BE2C (cell line): ENCODE data around the gene CCL28.
"Not testable (repeated sequence)": the region's sequence is repeated elsewhere in the genome, so short reads cannot be mapped to it uniquely, and the experiment has no call there.

Experiments used
- DNase-seq: peaks from one replicate; pipeline ENCODE4 v3.0.0-alpha.2; 2020
- H3K27me3 ChIP-seq: fragments of 250-450 bp; sonication (Bioruptor Pico); 2 replicates; pipeline ENCODE4 v1.5.1; 2020; ENCODE audit warnings: mild to moderate bottlenecking
- H3K36me3 ChIP-seq: fragments of 250-450 bp; sonication (Bioruptor Pico); 2 replicates; pipeline ENCODE4 v1.5.1; 2020; ENCODE audit warnings: mild to moderate bottlenecking
- H3K4me1 ChIP-seq: fragments of 250-450 bp; sonication (Bioruptor Pico); 2 replicates; pipeline ENCODE4 v1.5.1; 2020
- H3K4me3 ChIP-seq: 2 replicates; pipeline ENCODE4 v1.5.1; 2011; ENCODE audit warnings: low read depth, low read length
- H3K9me3 ChIP-seq: fragments of 250-450 bp; sonication (Bioruptor Pico); 2 replicates; pipeline ENCODE4 v1.5.1; 2020
- CTCF ChIP-seq: IDR thresholded peaks from 2 replicates; pipeline ENCODE4 v1.5.1; 2012; ENCODE audit warnings: mild to moderate bottlenecking, low read depth, low read length

CCL28 gene

GRCh38 chr5:43371821-43372220 lies 40.4 kb downstream of the CCL28 start:
- Histone ChIP-seq H3K4me3 (no peak overlapping the region), H3K27me3 (no peaks in the 10 kb centered on the region), H3K9me3 (no peaks in the 10 kb centered on the region; the same call in 1 of the 2 replicates), H3K36me3 (no peaks in the 10 kb centered on the region), H3K4me1 (no peaks in the 10 kb centered on the region)
- no peak for TF ChIP-seq CTCF
- DNase-seq = no peak

DNA sequence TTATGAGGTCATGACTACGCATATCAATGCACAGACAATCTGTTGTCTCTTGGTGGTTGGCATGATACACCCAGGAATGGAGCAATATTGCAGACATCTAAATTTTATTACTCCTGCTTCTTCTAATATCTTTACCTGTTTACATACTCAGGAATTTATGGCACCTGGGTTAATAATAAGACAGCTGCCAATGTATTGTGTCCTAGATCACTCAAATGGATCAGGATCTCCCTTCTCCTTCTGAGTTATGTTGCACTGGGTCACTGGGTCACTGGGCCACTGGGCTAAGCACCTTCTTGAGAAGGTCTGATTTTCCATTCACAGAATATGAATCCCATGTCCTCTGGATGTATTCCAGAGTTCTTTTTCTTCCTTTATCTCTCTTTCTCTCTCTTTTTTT lies 41.8 kb downstream of the CCL28 start:
- no peaks in the 10 kb centered on the region for H3K36me3 ChIP-seq
- no peak for TF ChIP-seq CTCF
- no peak for DNase-seq
- H3K4me3 ChIP-seq = no peak overlapping the region
- no peaks in the 10 kb centered on the region for H3K27me3 ChIP-seq
- H3K9me3 ChIP-seq = no peaks in the 10 kb centered on the region; the same call in 1 of the 2 replicates
- H3K4me1 ChIP-seq = no peaks in the 10 kb centered on the region

GRCh38 chr5:43369651-43370050 lies 42.5 kb downstream of the CCL28 start:
- DNase-seq = no peak
- H3K4me1 ChIP-seq = no peaks in the 10 kb centered on the region
- TF ChIP-seq CTCF = no peak
- H3K9me3 ChIP-seq = no peaks in the 10 kb centered on the region; the same call in 1 of the 2 replicates
- no peak overlapping the region for H3K4me3 ChIP-seq
- H3K27me3 ChIP-seq = no peaks in the 10 kb centered on the region
- H3K36me3 ChIP-seq = no peaks in the 10 kb centered on the region

DNA sequence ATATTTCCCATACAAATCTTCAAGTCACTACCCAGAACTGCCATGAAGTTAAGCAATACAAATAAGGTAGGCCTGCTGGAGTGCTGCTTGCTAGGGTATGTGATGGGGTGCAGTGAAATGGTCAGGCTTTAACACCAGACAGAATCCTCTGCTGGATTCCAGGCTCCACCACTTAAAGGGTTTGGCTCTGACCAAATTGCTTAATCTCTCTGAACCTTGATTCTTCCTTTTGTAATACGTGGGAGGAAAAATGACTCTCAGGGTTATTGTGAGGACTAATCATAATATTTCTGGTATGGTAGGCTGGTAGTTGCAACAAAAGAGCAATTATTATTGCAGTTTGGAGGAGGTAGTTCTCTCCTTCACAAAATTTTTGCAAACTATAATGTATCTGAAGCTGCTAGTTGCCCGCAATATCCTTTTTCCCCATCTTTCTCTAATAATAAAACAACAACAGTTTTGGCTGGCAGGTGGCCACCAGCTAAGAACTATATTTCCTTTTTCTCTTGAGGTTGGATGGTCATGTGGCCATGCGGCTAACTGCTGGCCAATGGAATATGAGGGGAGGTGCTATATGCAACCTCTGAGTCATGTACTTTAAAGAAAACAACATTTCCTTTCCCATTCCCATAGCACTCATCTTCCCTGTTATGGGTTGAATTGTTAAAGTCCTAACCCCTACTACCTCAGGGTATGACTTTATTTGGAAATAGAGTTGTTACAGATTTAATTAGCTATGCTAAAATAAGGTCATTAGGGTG lies 44.1 kb downstream of the CCL28 start:
- Histone ChIP-seq H3K4me3 (no peak overlapping the region), H3K36me3 (no peaks in the 10 kb centered on the region), H3K9me3 (no peaks in the 10 kb centered on the region; the same call in 1 of the 2 replicates), H3K4me1 (no peaks in the 10 kb centered on the region), H3K27me3 (no peaks in the 10 kb centered on the region)
- no peak for DNase-seq
- TF ChIP-seq CTCF = no peak

- H3K9me3 ChIP-seq = no peaks in the 10 kb centered on the region; the same call in 1 of the 2 replicates
These were observed 44.7 kb downstream of the CCL28 start for GRCh38 chr5:43367453-43367852.

DNA sequence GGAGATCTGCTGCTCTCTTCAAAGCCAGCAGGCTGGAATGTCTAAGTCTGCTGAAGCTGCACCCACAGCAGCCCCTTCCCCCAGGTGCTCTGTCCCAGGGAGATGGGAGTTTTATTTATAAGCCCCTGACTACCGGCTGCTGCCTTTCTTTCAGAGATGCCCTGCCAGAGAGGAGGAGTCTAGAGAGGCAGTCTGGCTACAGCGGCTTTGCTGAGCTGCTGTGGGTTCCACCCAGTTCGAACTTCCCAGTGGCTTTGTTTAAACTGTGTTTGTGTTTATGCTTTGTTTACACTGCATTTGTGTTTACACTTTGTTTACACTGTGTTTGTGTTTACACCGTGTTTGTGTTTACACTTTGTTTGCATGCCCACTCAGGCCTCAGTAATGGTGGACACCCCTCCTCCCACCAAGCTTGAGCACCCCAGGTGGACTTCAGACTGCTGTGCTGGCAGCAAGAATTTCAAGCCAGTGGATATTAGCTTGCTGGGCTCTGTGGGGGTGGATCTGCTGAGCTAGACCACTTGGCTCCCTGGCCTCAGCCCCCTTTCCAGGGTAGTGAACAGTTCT lies 45.4 kb downstream of the CCL28 start:
- not testable (repeated sequence) for H3K4me3 ChIP-seq, H3K9me3 ChIP-seq, H3K36me3 ChIP-seq, H3K27me3 ChIP-seq, DNase-seq, H3K4me1 ChIP-seq

More at GRCh38 chr5:43367453-43367852, 44.7 kb downstream of the CCL28 start:
- Histone ChIP-seq H3K4me1 (no peaks in the 10 kb centered on the region), H3K27me3 (no peaks in the 10 kb centered on the region), H3K4me3 (no peak overlapping the region), H3K36me3 (no peaks in the 10 kb centered on the region)
- no peak for DNase-seq
- no peak for TF ChIP-seq CTCF

DNA sequence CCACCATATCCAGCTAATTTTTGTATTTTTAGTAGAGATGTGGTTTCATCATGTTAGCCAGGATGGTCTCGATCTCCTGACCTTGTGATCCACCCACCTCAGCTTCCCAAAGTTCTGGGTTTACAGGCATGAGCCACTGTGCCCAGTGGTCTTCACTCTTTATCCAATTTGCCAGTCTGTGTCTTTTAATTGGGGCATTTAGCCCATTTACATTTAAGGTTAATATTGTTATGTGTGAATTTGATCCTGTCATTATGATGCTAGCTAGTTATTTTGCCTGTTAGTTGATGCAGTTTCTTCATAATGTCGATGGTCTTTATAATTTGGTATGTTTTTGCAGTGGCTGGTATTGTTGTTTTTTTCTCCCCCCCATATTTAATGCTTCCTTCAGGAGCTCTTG lies 47.0 kb downstream of the CCL28 start:
- H3K27me3 ChIP-seq, H3K36me3 ChIP-seq, H3K9me3 ChIP-seq: not testable (repeated sequence)

More for the DNA sequence above, 47.0 kb downstream of the CCL28 start:
- DNase-seq, H3K4me3 ChIP-seq, H3K4me1 ChIP-seq: not testable (repeated sequence)
